Loucy (cell line): ENCODE measurements around the gene CORO1C.

Source experiments
- H2AFZ ChIP-seq: fragments of 200-600 bp; sonication (generic); 2 replicates; pipeline ENCODE4 v1.6.0; 2016; ENCODE audit warnings: antibody characterized with exemption, mild to moderate bottlenecking, low read length, moderate library complexity
- H3F3A ChIP-seq: fragments of 200-600 bp; 2 replicates; pipeline ENCODE4 v1.6.0; 2016; ENCODE audit warnings: antibody characterized with exemption, low read depth, mild to moderate bottlenecking
- H3K27me3 ChIP-seq: fragments of 200-600 bp; sonication (generic); 2 replicates; pipeline ENCODE4 v1.6.1; 2014; ENCODE audit warnings: low read length, mild to moderate bottlenecking; ENCODE audit not compliant: insufficient read depth, poor library complexity, severe bottlenecking
- H3K36me3 ChIP-seq: fragments of 200-600 bp; sonication (generic); 2 replicates; pipeline ENCODE4 v1.6.1; 2016; ENCODE audit warnings: low read length; ENCODE audit not compliant: insufficient read depth
- H3K4me1 ChIP-seq: fragments of 200-600 bp; sonication (generic); 2 replicates; pipeline ENCODE4 v1.5.1; 2014; ENCODE audit warnings: low read length, mild to moderate bottlenecking; ENCODE audit not compliant: insufficient read depth, poor library complexity, severe bottlenecking
- H3K4me2 ChIP-seq: fragments of 200-600 bp; sonication (generic); 2 replicates; pipeline ENCODE4 v1.6.0; 2014; ENCODE audit warnings: antibody characterized with exemption, low read length, low read depth, mild to moderate bottlenecking; ENCODE audit not compliant: poor library complexity, severe bottlenecking
- H3K4me3 ChIP-seq: fragments of 200-600 bp; sonication (generic); 2 replicates; pipeline ENCODE4 v1.5.1; 2014; ENCODE audit warnings: low read length, mild to moderate bottlenecking, mixed read lengths; ENCODE audit not compliant: poor library complexity, severe bottlenecking
- H3K79me2 ChIP-seq: fragments of 200-600 bp; sonication (generic); 2 replicates; pipeline ENCODE4 v1.6.1; 2014; ENCODE audit warnings: low read length; ENCODE audit not compliant: insufficient read depth
- H3K9ac ChIP-seq: fragments of 200-600 bp; sonication (generic); 2 replicates; pipeline ENCODE4 v1.6.0; 2014; ENCODE audit warnings: mild to moderate bottlenecking, low read depth, low read length, moderate library complexity; ENCODE audit not compliant: poor library complexity, severe bottlenecking
- H3K9me2 ChIP-seq: fragments of 200-600 bp; sonication (generic); replicated peaks from 2 replicates; pipeline ENCODE4 v1.6.1; 2016; ENCODE audit warnings: low read depth, low read length, mixed read lengths
- H3K9me3 ChIP-seq: fragments of 200-600 bp; sonication (generic); 2 replicates; pipeline ENCODE4 v1.6.1; 2014; ENCODE audit warnings: mild to moderate bottlenecking, antibody characterized with exemption, low read length, low read depth; ENCODE audit not compliant: insufficient read depth
- H4K20me1 ChIP-seq: fragments of 200-600 bp; sonication (generic); 2 replicates; pipeline ENCODE4 v1.6.0; 2014; ENCODE audit warnings: antibody characterized with exemption, low read length, mild to moderate bottlenecking; ENCODE audit not compliant: insufficient read depth, poor library complexity, severe bottlenecking
- CTCF ChIP-seq: fragments of 200-600 bp; sonication (generic); conservative IDR thresholded peaks from 2 replicates; pipeline ENCODE4 v1.5.1; 2014; ENCODE audit warnings: mild to moderate bottlenecking, antibody characterized with exemption, low read length
- EZH2phosphoT487 ChIP-seq: fragments of 200-600 bp; IDR thresholded peaks from 2 replicates; pipeline ENCODE4 v1.6.1; 2018; ENCODE audit warnings: antibody characterized with exemption, mild to moderate bottlenecking, moderate library complexity, borderline replicate concordance

The CORO1C gene

GRCh38 chr12:108667349-108667748 is 64.0 kb downstream of the CORO1C start:
- Histone ChIP-seq H3K9me2 (no peaks in the 10 kb centered on the region), H3K4me1 (peaks cover 10% of the 10 kb centered on the region), H3K36me3 (peaks cover 10% of the 10 kb centered on the region; the same call in 1 of the 2 replicates), H3K9me3 (no peaks in the 10 kb centered on the region), H2AFZ (no peak overlapping the region), H3K79me2 (peaks cover 73% of the 10 kb centered on the region), H3K9ac (no peak overlapping the region), H3F3A (no peaks in the 10 kb centered on the region), H3K27me3 (no peaks in the 10 kb centered on the region), H4K20me1 (peaks cover 4% of the 10 kb centered on the region), H3K4me3 (no peak overlapping the region), H3K4me2 (no peak overlapping the region)
- no peak for TF ChIP-seq CTCF
- TF ChIP-seq EZH2phosphoT487, result no peak

GRCh38 chr12:108666401-108666881 is 64.9 kb downstream of the CORO1C start:
- Histone ChIP-seq H3K4me2 (no peak overlapping the region), H2AFZ (no peak overlapping the region), H3K27me3 (no peaks in the 10 kb centered on the region), H3K9me3 (no peaks in the 10 kb centered on the region), H3K9me2 (no peaks in the 10 kb centered on the region), H3K9ac (no peak overlapping the region), H3K36me3 (peaks cover 11% of the 10 kb centered on the region; the same call in 1 of the 2 replicates), H3K4me3 (no peak overlapping the region), H3K79me2 (peaks cover 72% of the 10 kb centered on the region), H4K20me1 (peaks cover 4% of the 10 kb centered on the region), H3F3A (no peaks in the 10 kb centered on the region), H3K4me1 (peaks cover 10% of the 10 kb centered on the region)
- no peak for TF ChIP-seq EZH2phosphoT487
- TF ChIP-seq CTCF, result no peak

- Histone ChIP-seq H3K9me3 (no peaks in the 10 kb centered on the region), H3K27me3 (no peaks in the 10 kb centered on the region), H3K9ac (no peak overlapping the region), H3K4me1 (peaks cover 10% of the 10 kb centered on the region), H3K4me3 (no peak overlapping the region), H3K9me2 (no peaks in the 10 kb centered on the region), H2AFZ (no peak overlapping the region), H3K79me2 (peaks cover 68% of the 10 kb centered on the region), H3F3A (no peaks in the 10 kb centered on the region), H4K20me1 (peaks cover 4% of the 10 kb centered on the region), H3K4me2 (no peak overlapping the region), H3K36me3 (peaks cover 16% of the 10 kb centered on the region; the same call in 1 of the 2 replicates)
- TF ChIP-seq EZH2phosphoT487, result no peak
- no peak for TF ChIP-seq CTCF
Measured at GRCh38 chr12:108665608-108666202, 65.6 kb downstream of the CORO1C start.
